LNCAP (cell line): ENCODE data around the gene TAAR5.

ENCODE experiments used
- CTCF ChIP-seq: fragments of 450-650 bp; IDR thresholded peaks from 2 replicates; pipeline ENCODE4 v1.5.1; 2017; ENCODE audit warnings: mild to moderate bottlenecking

The TAAR5 gene

GRCh38 chr6:132612449-132613108 is 23.0 kb upstream of the TAAR5 start:
- TF ChIP-seq CTCF, result no peak

GRCh38 chr6:132611616-132612015 is 22.1 kb upstream of the TAAR5 start:
- no peak for TF ChIP-seq CTCF

- no peak for TF ChIP-seq CTCF
Observed at GRCh38 chr6:132607544-132608233, 18.1 kb upstream of the TAAR5 start.

- TF ChIP-seq CTCF, result no peak
Observed at GRCh38 chr6:132604635-132605152, 15.2 kb upstream of the TAAR5 start.

- peak; percentile 63 for TF ChIP-seq CTCF
Observed at GRCh38 chr6:132598473-132598872, 8.9 kb upstream of the TAAR5 start.

GRCh38 chr6:132596201-132596600 is 6.7 kb upstream of the TAAR5 start:
- no peak for TF ChIP-seq CTCF

- no peak for TF ChIP-seq CTCF
Observed at GRCh38 chr6:132592855-132593254, 3.3 kb upstream of the TAAR5 start.
